Measurements from ENCODE around the gene CRYM. TPM values are rescaled to one million over a fixed set of nuclear protein-coding genes. Genes with fewer than 3 reads are reported as not detected.
"Not testable (repeated sequence)": the region's sequence is repeated elsewhere in the genome, so short reads cannot be mapped to it uniquely, and the experiment has no call there.

Gene CRYM
- polyA plus RNA-seq, 1 experiment = not detected

GRCh38 chr16:21277045-21277926 lies 804 bp downstream of the CRYM start:
- Histone ChIP-seq H3K27me3 (ENCODE audit: control insufficient read depth, insufficient read depth, low read length) (peaks cover 22% of the 10 kb centered on the region), H3K36me3 (ENCODE audit: control insufficient read depth, insufficient read depth, low read length) (no peaks in the 10 kb centered on the region), H3K4me3 (ENCODE audit: low read depth, low read length) (no peak overlapping the region)
- ChIA-PET CTCF (interaction anchor here (0.6 to 3.6 kb wide), 13 partner anchors 8 to 131 kb away, joined by 3 to 24 read pairs (median 4); no protein-coding TSS in a partner anchor), POLR2A (no interaction called here)
- DNase-seq (ENCODE audit: low read depth) = no peak
- no peak for TF ChIP-seq CTCF (IDR thresholded peaks at IDR 0.05; ENCODE audit: insufficient read depth, low read depth, low read length)

GRCh38 chr16:21276090-21276489 lies 2.0 kb downstream of the CRYM start:
- ChIA-PET CTCF (interaction anchor here (0.6 to 3.6 kb wide), 7 partner anchors 9 to 114 kb away, joined by 3 to 24 read pairs (median 6); no protein-coding TSS in a partner anchor), POLR2A (no interaction called here)
- Histone ChIP-seq H3K27me3 (ENCODE audit: control insufficient read depth, insufficient read depth, low read length) (peaks cover 17% of the 10 kb centered on the region), H3K4me3 (ENCODE audit: low read depth, low read length) (no peak overlapping the region), H3K36me3 (ENCODE audit: control insufficient read depth, insufficient read depth, low read length) (no peaks in the 10 kb centered on the region)
- DNase-seq (ENCODE audit: low read depth) = no peak
- TF ChIP-seq CTCF (IDR thresholded peaks at IDR 0.05; ENCODE audit: insufficient read depth, low read depth, low read length) = no peak

GRCh38 chr16:21275529-21275928 lies 2.6 kb downstream of the CRYM start:
- Histone ChIP-seq H3K4me3 (ENCODE audit: low read depth, low read length) (no peak overlapping the region), H3K27me3 (ENCODE audit: control insufficient read depth, insufficient read depth, low read length) (peaks cover 17% of the 10 kb centered on the region), H3K36me3 (ENCODE audit: control insufficient read depth, insufficient read depth, low read length) (no peaks in the 10 kb centered on the region)
- ChIA-PET CTCF (interaction anchor here (0.7 to 2.2 kb wide), 2 partner anchors 25 to 86 kb away, joined by 6 to 13 read pairs; no protein-coding TSS in a partner anchor), POLR2A (no interaction called here)
- DNase-seq (ENCODE audit: low read depth) = no peak
- TF ChIP-seq CTCF (IDR thresholded peaks at IDR 0.05; ENCODE audit: insufficient read depth, low read depth, low read length) = no peak

- no peak for DNase-seq (ENCODE audit: low read depth)
- CTCF ChIA-PET = interaction anchor here (1.7 kb wide), 1 partner anchor 8 kb away, joined by 6 read pairs; no protein-coding TSS in a partner anchor
- no peaks in the 10 kb centered on the region for H3K36me3 ChIP-seq (ENCODE audit: control insufficient read depth, insufficient read depth, low read length)
- POLR2A ChIA-PET = no interaction called here
- H3K27me3 ChIP-seq (ENCODE audit: control insufficient read depth, insufficient read depth, low read length) = peaks cover 14% of the 10 kb centered on the region
- TF ChIP-seq CTCF (IDR thresholded peaks at IDR 0.05; ENCODE audit: insufficient read depth, low read depth, low read length) = no peak
- no peak overlapping the region for H3K4me3 ChIP-seq (ENCODE audit: low read depth, low read length)
These were observed 3.8 kb downstream of the CRYM start for GRCh38 chr16:21274172-21274726.

GRCh38 chr16:21272763-21273162 lies 5.3 kb downstream of the CRYM start:
- peaks cover 10% of the 10 kb centered on the region for H3K27me3 ChIP-seq (ENCODE audit: control insufficient read depth, insufficient read depth, low read length)
- CTCF ChIA-PET = interaction anchor here (0.8 to 1.7 kb wide), 5 partner anchors 10 to 122 kb away, joined by 3 to 6 read pairs (median 4); partner anchors contain the start of gene DNAH3
- H3K4me3 ChIP-seq (ENCODE audit: low read depth, low read length); POLR2A ChIA-PET; H3K36me3 ChIP-seq (ENCODE audit: control insufficient read depth, insufficient read depth, low read length); DNase-seq (ENCODE audit: low read depth): not testable (repeated sequence)

Measured in BJ (cell line).